ENCODE measurements around the gene TM4SF4.

DNA sequence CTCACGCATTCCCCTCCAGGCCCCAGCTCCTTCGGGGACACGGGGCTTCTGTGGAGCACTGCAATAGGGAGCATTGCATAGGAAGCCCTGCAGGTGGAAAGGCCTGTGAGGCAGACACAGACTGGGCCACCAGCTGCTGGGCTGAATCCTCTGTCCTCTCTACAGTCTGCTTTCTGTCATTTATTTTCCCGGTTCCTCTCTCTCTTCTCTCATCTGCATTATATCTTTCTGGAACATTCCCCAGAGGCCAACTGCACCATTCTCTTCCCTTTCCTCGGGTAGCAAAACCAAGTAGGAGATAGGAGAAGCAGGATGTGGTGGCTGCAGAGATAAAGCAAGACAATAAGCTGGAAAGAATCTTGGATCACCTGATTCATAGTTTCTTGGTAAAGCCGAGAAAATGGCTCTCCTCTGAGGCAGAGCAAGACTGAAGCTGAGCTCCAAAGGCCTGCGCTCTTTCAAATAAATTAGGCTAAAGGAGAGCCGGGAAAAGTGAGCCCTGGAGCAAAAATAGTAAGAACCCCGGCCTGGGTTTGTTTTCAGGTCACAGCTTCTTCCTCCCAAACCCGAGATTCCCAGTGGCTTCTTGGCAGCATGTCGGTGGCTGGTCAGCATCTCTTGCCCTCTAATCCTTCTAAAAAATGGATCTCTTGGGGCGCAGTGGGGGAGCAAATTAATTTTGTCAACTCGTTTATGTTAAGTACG is 5.3 kb downstream of the TM4SF4 start:
- TF ChIP-seq, protein P1, sequence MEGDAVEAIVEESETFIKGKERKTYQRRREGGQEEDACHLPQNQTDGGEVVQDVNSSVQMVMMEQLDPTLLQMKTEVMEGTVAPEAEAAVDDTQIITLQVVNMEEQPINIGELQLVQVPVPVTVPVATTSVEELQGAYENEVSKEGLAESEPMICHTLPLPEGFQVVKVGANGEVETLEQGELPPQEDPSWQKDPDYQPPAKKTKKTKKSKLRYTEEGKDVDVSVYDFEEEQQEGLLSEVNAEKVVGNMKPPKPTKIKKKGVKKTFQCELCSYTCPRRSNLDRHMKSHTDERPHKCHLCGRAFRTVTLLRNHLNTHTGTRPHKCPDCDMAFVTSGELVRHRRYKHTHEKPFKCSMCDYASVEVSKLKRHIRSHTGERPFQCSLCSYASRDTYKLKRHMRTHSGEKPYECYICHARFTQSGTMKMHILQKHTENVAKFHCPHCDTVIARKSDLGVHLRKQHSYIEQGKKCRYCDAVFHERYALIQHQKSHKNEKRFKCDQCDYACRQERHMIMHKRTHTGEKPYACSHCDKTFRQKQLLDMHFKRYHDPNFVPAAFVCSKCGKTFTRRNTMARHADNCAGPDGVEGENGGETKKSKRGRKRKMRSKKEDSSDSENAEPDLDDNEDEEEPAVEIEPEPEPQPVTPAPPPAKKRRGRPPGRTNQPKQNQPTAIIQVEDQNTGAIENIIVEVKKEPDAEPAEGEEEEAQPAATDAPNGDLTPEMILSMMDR (IDR thresholded peaks at IDR 0.05): no peak
- TF ChIP-seq POLR2A (IDR thresholded peaks at IDR 0.05): no peak

All from esophagus squamous epithelium (tissue), 4 donors.